Measurements from ENCODE around the gene TBC1D22A. TPM values are rescaled to one million over a fixed set of nuclear protein-coding genes. Genes with fewer than 3 reads are reported as not detected.

Gene TBC1D22A
- total and polyA plus RNA-seq, 2 donors (not counting 3 experiments of a cell fraction or from before 2014, with no cell fraction given), result 26.1 to 32.4 TPM

DNA sequence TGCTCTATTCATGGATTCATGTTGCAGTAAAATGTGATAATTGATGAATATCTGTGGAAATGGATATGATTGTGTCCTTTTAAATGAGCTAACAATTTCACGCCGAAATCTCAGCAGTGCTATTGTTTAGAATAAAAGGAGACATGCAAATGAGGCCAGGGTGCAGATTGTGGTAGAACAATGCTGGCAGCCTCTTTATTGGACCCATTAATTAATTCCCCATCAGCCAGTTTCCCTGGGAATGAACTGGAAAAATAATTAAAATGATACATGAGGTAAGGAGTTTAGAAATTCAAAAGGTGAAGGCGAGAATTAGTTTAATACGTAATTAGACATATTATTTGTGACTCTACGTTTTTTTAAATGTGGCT, 306.2 kb downstream of the TBC1D22A start:
- no TSS peak for BruUV-seq (replicated peaks)
- Histone ChIP-seq H3K4me2 (ENCODE audit: insufficient read depth, low read length) (no peak overlapping the region), H3K36me3 (ENCODE audit: control insufficient read depth in 2 of 2, extremely low read depth in 1 of 2, insufficient read depth in 2 of 2, low read length in 2 of 2) (no peaks in the 10 kb centered on the region), H3K27me3 (ENCODE audit: control insufficient read depth in 2 of 2, insufficient read depth in 2 of 2, low read length in 2 of 2) (no peaks in the 10 kb centered on the region), H3K4me3 (replicated peaks in 1 of 3; ENCODE audit: insufficient read depth in 1 of 3, low read depth in 1 of 3, low read length in 3 of 3) (no peak overlapping the region), H3K79me2 (ENCODE audit: control insufficient read depth, insufficient read depth, low read length) (no peaks in the 10 kb centered on the region), H3K4me1 (ENCODE audit: control insufficient read depth, extremely low read depth, insufficient read depth, low read length) (peaks cover 6% of the 10 kb centered on the region), H3K9ac (replicated peaks; ENCODE audit: extremely low read depth, insufficient read depth, low read length) (no peak overlapping the region), H3K27ac (ENCODE audit: insufficient read depth, low read depth, low read length) (no peak overlapping the region), H3K9me3 (replicated peaks; ENCODE audit: control insufficient read depth, insufficient read depth, low read length) (no peaks in the 10 kb centered on the region), H4K20me1 (replicated peaks; ENCODE audit: control insufficient read depth, extremely low read depth, insufficient read depth, low read length) (no peaks in the 10 kb centered on the region), H2AFZ (ENCODE audit: low read depth, low read length) (no peak overlapping the region), H3K9me1 (replicated peaks; ENCODE audit: control insufficient read depth, extremely low read depth, insufficient read depth, low read length) (no peaks in the 10 kb centered on the region)
- ChIA-PET POLR2A (no interaction called here), CTCF (no interaction called here)
- dilution Hi-C loops (cut with MboI; ENCODE audit: extremely low pct_ligation_motif_present, low sequenced_read_pairs), result no loop called here
- no peak for FAIRE-seq
- DNase-seq (ENCODE audit: low read depth, low spot score), result no peak
- intact Hi-C loops (cut with micrococcal nuclease), result no loop called here
- TF ChIP-seq POLR2A (IDR thresholded peaks at IDR 0.05; ENCODE audit: low read depth, low read length) (no peak), MYC (IDR thresholded peaks at IDR 0.05; ENCODE audit: low read depth, low read length) (no peak), FOS (IDR thresholded peaks at IDR 0.05; ENCODE audit: borderline replicate concordance, insufficient read depth, low read length) (no peak), POLR2AphosphoS5 (IDR thresholded peaks at IDR 0.05; ENCODE audit: insufficient read depth, low read depth, low read length) (no peak)
- TF ChIP-seq, protein P1, sequence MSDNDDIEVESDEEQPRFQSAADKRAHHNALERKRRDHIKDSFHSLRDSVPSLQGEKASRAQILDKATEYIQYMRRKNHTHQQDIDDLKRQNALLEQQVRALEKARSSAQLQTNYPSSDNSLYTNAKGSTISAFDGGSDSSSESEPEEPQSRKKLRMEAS (IDR thresholded peaks at IDR 0.05; ENCODE audit: insufficient read depth, insufficient read length), result no peak
- TF ChIP-seq, protein P2, sequence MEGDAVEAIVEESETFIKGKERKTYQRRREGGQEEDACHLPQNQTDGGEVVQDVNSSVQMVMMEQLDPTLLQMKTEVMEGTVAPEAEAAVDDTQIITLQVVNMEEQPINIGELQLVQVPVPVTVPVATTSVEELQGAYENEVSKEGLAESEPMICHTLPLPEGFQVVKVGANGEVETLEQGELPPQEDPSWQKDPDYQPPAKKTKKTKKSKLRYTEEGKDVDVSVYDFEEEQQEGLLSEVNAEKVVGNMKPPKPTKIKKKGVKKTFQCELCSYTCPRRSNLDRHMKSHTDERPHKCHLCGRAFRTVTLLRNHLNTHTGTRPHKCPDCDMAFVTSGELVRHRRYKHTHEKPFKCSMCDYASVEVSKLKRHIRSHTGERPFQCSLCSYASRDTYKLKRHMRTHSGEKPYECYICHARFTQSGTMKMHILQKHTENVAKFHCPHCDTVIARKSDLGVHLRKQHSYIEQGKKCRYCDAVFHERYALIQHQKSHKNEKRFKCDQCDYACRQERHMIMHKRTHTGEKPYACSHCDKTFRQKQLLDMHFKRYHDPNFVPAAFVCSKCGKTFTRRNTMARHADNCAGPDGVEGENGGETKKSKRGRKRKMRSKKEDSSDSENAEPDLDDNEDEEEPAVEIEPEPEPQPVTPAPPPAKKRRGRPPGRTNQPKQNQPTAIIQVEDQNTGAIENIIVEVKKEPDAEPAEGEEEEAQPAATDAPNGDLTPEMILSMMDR (IDR thresholded peaks at IDR 0.05; ENCODE audit: extremely low read depth in 1 of 2, insufficient read depth in 1 of 2, low read depth in 1 of 2, low read length in 2 of 2), result no peak

DNA sequence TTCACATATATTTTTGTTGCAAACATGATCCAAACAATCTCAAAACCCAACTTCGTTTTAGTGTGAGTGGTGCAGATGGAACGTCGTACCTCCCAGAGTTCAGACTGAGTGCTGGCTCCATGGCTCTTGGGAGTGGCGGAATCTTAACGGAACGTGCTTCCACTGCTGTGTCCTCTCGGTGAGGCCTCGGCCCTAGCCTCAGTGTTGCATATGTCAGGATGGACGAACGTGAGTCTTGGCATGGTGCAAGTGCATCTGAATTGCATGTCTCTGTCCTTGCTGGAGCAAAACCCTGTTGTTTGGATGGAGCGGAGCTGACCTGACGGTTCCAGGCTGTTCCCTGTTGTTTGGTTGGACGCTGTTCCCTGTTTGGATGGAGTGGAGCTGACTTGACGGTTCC, 306.8 kb downstream of the TBC1D22A start:
- H3K36me3 ChIP-seq (ENCODE audit: control insufficient read depth in 2 of 2, extremely low read depth in 1 of 2, insufficient read depth in 2 of 2, low read length in 2 of 2), result no peaks in the 10 kb centered on the region
- POLR2A ChIA-PET, result no interaction called here
- no peaks in the 10 kb centered on the region for H4K20me1 ChIP-seq (replicated peaks; ENCODE audit: control insufficient read depth, extremely low read depth, insufficient read depth, low read length)
- H3K9ac ChIP-seq (replicated peaks; ENCODE audit: extremely low read depth, insufficient read depth, low read length), result no peak overlapping the region
- TF ChIP-seq POLR2A (IDR thresholded peaks at IDR 0.05; ENCODE audit: low read depth, low read length) (no peak), EZH2 (IDR thresholded peaks at IDR 0.05; ENCODE audit: borderline replicate concordance, low read depth, low read length, severe bottlenecking) (no peak), GATA2 (IDR thresholded peaks at IDR 0.05; ENCODE audit: insufficient read depth, insufficient read length, low read depth, low read length) (no peak), MYC (IDR thresholded peaks at IDR 0.05; ENCODE audit: low read depth, low read length) (no peak), POLR2AphosphoS5 (IDR thresholded peaks at IDR 0.05; ENCODE audit: insufficient read depth, low read depth, low read length) (no peak), FOS (IDR thresholded peaks at IDR 0.05; ENCODE audit: borderline replicate concordance, insufficient read depth, low read length) (no peak), JUN (IDR thresholded peaks at IDR 0.05; ENCODE audit: borderline replicate concordance, insufficient read depth, insufficient read length, low read depth) (no peak)
- TF ChIP-seq, protein P1 (IDR thresholded peaks at IDR 0.05; ENCODE audit: insufficient read depth, insufficient read length), result no peak
- TF ChIP-seq, protein P2 (IDR thresholded peaks at IDR 0.05; ENCODE audit: extremely low read depth in 1 of 2, insufficient read depth in 1 of 2, low read depth in 1 of 2, low read length in 2 of 2), result no peak
- H3K9me1 ChIP-seq (replicated peaks; ENCODE audit: control insufficient read depth, extremely low read depth, insufficient read depth, low read length), result no peaks in the 10 kb centered on the region
- intact Hi-C loops (cut with micrococcal nuclease), result no loop called here
- no peak overlapping the region for H3K4me3 ChIP-seq (replicated peaks in 1 of 3; ENCODE audit: insufficient read depth in 1 of 3, low read depth in 1 of 3, low read length in 3 of 3)
- no peak overlapping the region for H3K27ac ChIP-seq (ENCODE audit: insufficient read depth, low read depth, low read length)
- no peak overlapping the region for H2AFZ ChIP-seq (ENCODE audit: low read depth, low read length)
- H3K4me1 ChIP-seq (ENCODE audit: control insufficient read depth, extremely low read depth, insufficient read depth, low read length), result peaks cover 6% of the 10 kb centered on the region
- no peak overlapping the region for H3K4me2 ChIP-seq (ENCODE audit: insufficient read depth, low read length)
- DNase-seq (ENCODE audit: low read depth, low spot score) (no peak), FAIRE-seq (no peak)
- CTCF ChIA-PET, result no interaction called here
- no peaks in the 10 kb centered on the region for H3K79me2 ChIP-seq (ENCODE audit: control insufficient read depth, insufficient read depth, low read length)
- dilution Hi-C loops (cut with MboI; ENCODE audit: extremely low pct_ligation_motif_present, low sequenced_read_pairs), result no loop called here
- H3K9me3 ChIP-seq (replicated peaks; ENCODE audit: control insufficient read depth, insufficient read depth, low read length), result no peaks in the 10 kb centered on the region
- BruUV-seq (replicated peaks), result no TSS peak
- H3K27me3 ChIP-seq (ENCODE audit: control insufficient read depth in 2 of 2, insufficient read depth in 2 of 2, low read length in 2 of 2), result no peaks in the 10 kb centered on the region
